Glutamatergic neuron (in vitro differentiated cells): Measurements from ENCODE around the gene TUBE1. TPM values are rescaled to one million over a fixed set of nuclear protein-coding genes. Genes with fewer than 3 reads are reported as not detected.

Source experiments
- DNase-seq: peaks from one replicate; pipeline ENCODE4 v3.0.0; 2022
- H3K27ac Mint-ChIP-seq: one replicate; pipeline ENCODE4 v1.8.0; 2020; ENCODE audit warnings: mild to moderate bottlenecking, mixed read lengths, inconsistent platforms; ENCODE audit not compliant: unreplicated experiment
- H3K27me3 Mint-ChIP-seq: one replicate; pipeline ENCODE4 v1.8.0; 2020; ENCODE audit warnings: mild to moderate bottlenecking, moderate library complexity, mixed read lengths, inconsistent platforms; ENCODE audit not compliant: unreplicated experiment
- H3K36me3 Mint-ChIP-seq: one replicate; pipeline ENCODE4 v1.8.0; 2020; ENCODE audit warnings: mild to moderate bottlenecking, mixed read lengths, inconsistent platforms; ENCODE audit not compliant: unreplicated experiment
- H3K4me1 Mint-ChIP-seq: one replicate; pipeline ENCODE4 v1.8.0; 2020; ENCODE audit warnings: mild to moderate bottlenecking, low read depth, mixed read lengths, inconsistent platforms; ENCODE audit not compliant: unreplicated experiment
- H3K4me3 Mint-ChIP-seq: one replicate; pipeline ENCODE4 v1.8.0; 2020; ENCODE audit warnings: mild to moderate bottlenecking, mixed read lengths, inconsistent platforms; ENCODE audit not compliant: unreplicated experiment
- H3K9me3 Mint-ChIP-seq: one replicate; pipeline ENCODE4 v1.8.0; 2020; ENCODE audit warnings: mild to moderate bottlenecking, moderate library complexity, mixed read lengths, inconsistent platforms; ENCODE audit not compliant: unreplicated experiment
- total RNA-seq: library from RNA; stranded (reverse); fragmentation: NEBNext Ultra II Directional; extraction: Animal tissue kit (Norgen Biotek cat#: 25700); gene quantifications from one replicate; pipeline ENCODE4 v1.2.1, GENCODE V29; 2021; ENCODE audit not compliant: unreplicated experiment
- TF ChIP-seq, protein P1 (sequence below): fragments of 200-600 bp; sonication (generic); IDR thresholded peaks from one replicate; pipeline ENCODE4 v1.5.0; 2021; ENCODE audit not compliant: partially characterized antibody, unreplicated experiment

TUBE1 gene
- total RNA-seq, 1 donor from 2014 or later = 18.4 TPM

DNA sequence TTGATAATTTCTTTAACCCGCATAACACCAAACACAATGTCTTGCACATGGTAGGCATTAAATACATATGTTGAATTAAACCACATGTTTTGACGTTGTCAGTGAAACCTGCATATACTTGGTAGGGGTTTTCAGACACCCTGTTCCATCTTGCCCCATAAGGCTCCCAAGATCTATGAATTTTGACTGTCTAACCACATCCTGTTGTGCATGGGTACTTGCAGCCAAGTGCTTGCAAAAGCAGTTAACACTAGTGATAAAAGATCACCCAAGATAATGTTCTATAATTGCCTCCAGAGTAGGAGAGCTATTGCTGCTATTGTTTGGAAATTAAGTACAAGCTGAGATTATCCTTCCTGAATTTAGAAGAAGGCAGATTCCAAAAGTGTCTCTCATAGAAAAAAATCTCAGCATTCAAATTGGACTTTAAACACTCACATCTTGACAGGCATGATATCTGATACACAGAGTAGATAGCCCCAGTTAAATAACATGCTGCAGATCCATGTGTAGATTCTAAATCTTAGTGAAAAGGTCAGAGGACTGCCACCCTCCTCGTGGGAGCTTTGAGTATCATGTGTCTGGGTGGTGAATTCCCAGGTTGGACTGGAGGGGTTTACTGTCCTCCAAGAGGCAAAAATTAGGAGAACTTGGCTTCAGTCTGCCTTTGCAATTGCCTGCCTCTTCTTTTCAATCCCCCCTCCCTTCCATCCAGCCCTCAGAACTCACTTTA lies 59.2 kb downstream of the TUBE1 start:
- Mint-ChIP-seq H3K4me3 (no peak overlapping the region), H3K4me1 (peaks cover 13% of the 10 kb centered on the region), H3K36me3 (peaks cover 14% of the 10 kb centered on the region), H3K9me3 (peaks cover 6% of the 10 kb centered on the region), H3K27me3 (peaks cover 5% of the 10 kb centered on the region), H3K27ac (no peak overlapping the region)
- no peak for DNase-seq
- TF ChIP-seq, protein P1, sequence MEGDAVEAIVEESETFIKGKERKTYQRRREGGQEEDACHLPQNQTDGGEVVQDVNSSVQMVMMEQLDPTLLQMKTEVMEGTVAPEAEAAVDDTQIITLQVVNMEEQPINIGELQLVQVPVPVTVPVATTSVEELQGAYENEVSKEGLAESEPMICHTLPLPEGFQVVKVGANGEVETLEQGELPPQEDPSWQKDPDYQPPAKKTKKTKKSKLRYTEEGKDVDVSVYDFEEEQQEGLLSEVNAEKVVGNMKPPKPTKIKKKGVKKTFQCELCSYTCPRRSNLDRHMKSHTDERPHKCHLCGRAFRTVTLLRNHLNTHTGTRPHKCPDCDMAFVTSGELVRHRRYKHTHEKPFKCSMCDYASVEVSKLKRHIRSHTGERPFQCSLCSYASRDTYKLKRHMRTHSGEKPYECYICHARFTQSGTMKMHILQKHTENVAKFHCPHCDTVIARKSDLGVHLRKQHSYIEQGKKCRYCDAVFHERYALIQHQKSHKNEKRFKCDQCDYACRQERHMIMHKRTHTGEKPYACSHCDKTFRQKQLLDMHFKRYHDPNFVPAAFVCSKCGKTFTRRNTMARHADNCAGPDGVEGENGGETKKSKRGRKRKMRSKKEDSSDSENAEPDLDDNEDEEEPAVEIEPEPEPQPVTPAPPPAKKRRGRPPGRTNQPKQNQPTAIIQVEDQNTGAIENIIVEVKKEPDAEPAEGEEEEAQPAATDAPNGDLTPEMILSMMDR = no peak

GRCh38 chr6:112026933-112027332 lies 60.3 kb downstream of the TUBE1 start:
- Mint-ChIP-seq H3K27ac (no peak overlapping the region), H3K27me3 (peaks cover 7% of the 10 kb centered on the region), H3K4me3 (no peak overlapping the region), H3K9me3 (peaks cover 4% of the 10 kb centered on the region), H3K4me1 (peaks cover 6% of the 10 kb centered on the region), H3K36me3 (peaks cover 14% of the 10 kb centered on the region)
- TF ChIP-seq, protein P1 = no peak
- no peak for DNase-seq

- H3K4me1 Mint-ChIP-seq = peaks cover 3% of the 10 kb centered on the region
- peaks cover 5% of the 10 kb centered on the region for H3K27me3 Mint-ChIP-seq
- no peak overlapping the region for H3K27ac Mint-ChIP-seq
- H3K36me3 Mint-ChIP-seq = peaks cover 14% of the 10 kb centered on the region
- peaks cover 2% of the 10 kb centered on the region for H3K9me3 Mint-ChIP-seq
- TF ChIP-seq, protein P1 = no peak
- no peak overlapping the region for H3K4me3 Mint-ChIP-seq
- DNase-seq = no peak
Measured at GRCh38 chr6:112024464-112024863, 62.8 kb downstream of the TUBE1 start.

- peaks cover 2% of the 10 kb centered on the region for H3K9me3 Mint-ChIP-seq
- H3K36me3 Mint-ChIP-seq = peaks cover 14% of the 10 kb centered on the region
- H3K27me3 Mint-ChIP-seq = peaks cover 7% of the 10 kb centered on the region
- H3K27ac Mint-ChIP-seq = no peak overlapping the region
- no peaks in the 10 kb centered on the region for H3K4me1 Mint-ChIP-seq
- no peak for DNase-seq
- H3K4me3 Mint-ChIP-seq = no peak overlapping the region
- TF ChIP-seq, protein P1 = no peak
Measured at GRCh38 chr6:112022749-112023148, 64.5 kb downstream of the TUBE1 start.

DNA sequence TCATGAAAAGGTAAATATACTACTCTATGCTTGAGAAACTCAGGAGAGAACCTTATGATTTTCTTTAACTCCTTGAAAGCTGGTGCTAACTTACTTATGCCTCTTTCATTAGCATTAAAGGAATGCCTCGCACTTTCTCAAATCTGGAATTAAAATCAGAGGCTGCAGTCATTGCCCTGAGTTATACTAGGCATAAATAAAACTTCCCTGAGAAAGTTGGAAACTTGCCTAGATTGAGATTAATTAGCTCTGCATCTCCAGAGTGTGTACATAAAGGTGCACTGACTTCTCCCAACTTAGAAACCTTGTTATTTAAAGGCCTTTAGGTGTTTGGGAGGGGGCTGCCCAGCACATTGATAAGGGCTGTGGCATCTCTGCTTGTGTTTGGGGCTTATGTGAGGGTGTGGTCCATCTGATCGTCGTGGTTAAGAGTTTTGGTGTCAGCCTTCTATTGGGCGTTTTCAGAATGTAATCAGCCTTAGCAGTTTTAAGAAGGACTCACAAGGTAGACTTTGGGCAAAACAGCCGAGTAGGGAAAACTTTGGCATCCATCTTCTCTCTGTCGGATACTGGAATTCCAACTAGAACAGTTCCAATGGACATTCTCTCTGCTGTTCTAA lies 65.5 kb downstream of the TUBE1 start:
- TF ChIP-seq, protein P1 = no peak
- H3K4me3 Mint-ChIP-seq = no peak overlapping the region
- H3K27me3 Mint-ChIP-seq = peaks cover 7% of the 10 kb centered on the region
- no peak overlapping the region for H3K27ac Mint-ChIP-seq
- peaks cover 14% of the 10 kb centered on the region for H3K36me3 Mint-ChIP-seq
- DNase-seq = no peak
- H3K9me3 Mint-ChIP-seq = peaks cover 2% of the 10 kb centered on the region
- no peaks in the 10 kb centered on the region for H3K4me1 Mint-ChIP-seq
